A673 (cell line): ENCODE measurements around the gene SCGB1A1. TPM values are rescaled to one million over a fixed set of nuclear protein-coding genes. Genes with fewer than 3 reads are reported as not detected.

Experiments used
- BruUV-seq: library from RNA; stranded (reverse); fragments of 400-500 nt; replicated peaks from 2 replicates; lab custom pipeline; 2021; lab: Mats Ljungman, UMichigan
- CTCF ChIA-PET: fragments of 300-600 bp; sonication (Branson Sonifier 250); formaldehyde crosslinking; loops from one replicate; lab custom pipeline; 2022; ENCODE audit warnings: antibody characterized with exemption; lab: Charles Lee
- POLR2A ChIA-PET: fragments of 300-600 bp; sonication (Branson Sonifier 250); formaldehyde crosslinking; loops from one replicate; lab custom pipeline; 2022; ENCODE audit warnings: antibody characterized with exemption; ENCODE audit not compliant: low non-redundant PET; lab: Charles Lee
- DNase-seq: peaks from one replicate; pipeline ENCODE4 v3.0.0-alpha.2; 2015; ENCODE audit warnings: low spot score
- H3K27ac ChIP-seq: fragments of 200-600 bp; sonication (generic); 2 replicates; pipeline ENCODE4 v1.5.1; 2016; ENCODE audit warnings: mixed run types, low read depth, mild to moderate bottlenecking, mixed read lengths, antibody characterized with exemption, low read length; ENCODE audit not compliant: poor library complexity, severe bottlenecking
- H3K27me3 ChIP-seq: fragments of 200-600 bp; sonication (generic); replicated peaks from 2 replicates; pipeline ENCODE4 v1.6.1; 2017; ENCODE audit warnings: mixed run types, low read depth, mild to moderate bottlenecking, mixed read lengths, antibody characterized with exemption, low read length; ENCODE audit not compliant: insufficient read depth, poor library complexity
- H3K36me3 ChIP-seq: fragments of 200-600 bp; sonication (generic); 2 replicates; pipeline ENCODE4 v1.6.1; 2016; ENCODE audit warnings: mixed run types, mild to moderate bottlenecking, mixed read lengths, antibody characterized with exemption, low read length; ENCODE audit not compliant: insufficient read depth, poor library complexity, severe bottlenecking
- H3K4me1 ChIP-seq: fragments of 200-600 bp; sonication (generic); 2 replicates; pipeline ENCODE4 v1.6.1; 2017; ENCODE audit warnings: mixed run types, mild to moderate bottlenecking, mixed read lengths, antibody characterized with exemption, low read length; ENCODE audit not compliant: insufficient read depth, poor library complexity, severe bottlenecking
- H3K4me3 ChIP-seq: fragments of 200-600 bp; sonication (generic); 2 replicates; pipeline ENCODE4 v1.5.1; 2016; ENCODE audit warnings: low read depth, mixed run types, mild to moderate bottlenecking, mixed read lengths, low read length; ENCODE audit not compliant: poor library complexity, severe bottlenecking
- H3K9me3 ChIP-seq: fragments of 200-600 bp; sonication (generic); 2 replicates; pipeline ENCODE4 v1.6.1; 2016; ENCODE audit warnings: mixed run types, low read depth, mild to moderate bottlenecking, mixed read lengths, antibody characterized with exemption, low read length; ENCODE audit not compliant: poor library complexity, severe bottlenecking
- EZH2 ChIP-seq: fragments of 200-600 bp; sonication (generic); IDR thresholded peaks from 2 replicates; pipeline ENCODE4 v1.6.1; 2017; ENCODE audit warnings: borderline replicate concordance, low read depth, mild to moderate bottlenecking, mixed read lengths, antibody characterized with exemption, low read length; ENCODE audit not compliant: poor library complexity, severe bottlenecking
- intact Hi-C: fragments of 100-400 bp; cut with micrococcal nuclease; formaldehyde crosslinking; loops from one replicate; pipeline ENCODE4 v1.10.0; 2022; ENCODE audit not compliant: unreplicated experiment
- total RNA-seq: library from RNA; stranded (reverse); gene quantifications from 2 replicates; pipeline ENCODE4 v1.2.3, GENCODE V29; 2021
- TF ChIP-seq, protein P1 (sequence below): fragments of 300-800, 200-600 bp; sonication (generic); conservative IDR thresholded peaks from 2 replicates; pipeline ENCODE4 v1.5.1; 2017; ENCODE audit warnings: low read depth, mild to moderate bottlenecking, antibody characterized with exemption, low read length, moderate library complexity, mixed read lengths

Gene SCGB1A1
- total RNA-seq, 1 experiment from 2014 or later = not detected

DNA sequence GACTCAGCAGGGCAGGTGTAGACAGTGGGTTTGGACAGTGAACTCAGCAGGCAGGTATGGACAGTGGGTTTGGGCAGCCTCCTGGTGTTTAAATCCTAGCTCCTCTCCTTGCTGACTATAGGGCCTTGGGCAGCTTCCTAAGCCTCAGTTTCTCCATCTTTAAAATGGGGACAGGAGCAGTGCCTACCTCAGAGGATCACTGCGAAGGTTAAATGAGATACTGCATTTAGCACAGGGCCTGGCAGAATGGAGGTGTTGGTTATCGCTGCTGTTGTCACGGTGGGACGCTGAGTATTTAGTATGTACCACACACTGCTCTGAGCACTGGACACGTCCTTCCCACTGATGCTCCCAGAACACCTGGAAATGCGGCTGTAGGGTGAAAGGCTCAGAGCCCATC is 14.4 kb upstream of the SCGB1A1 start:
- H3K9me3 ChIP-seq = no peaks in the 10 kb centered on the region
- H3K4me3 ChIP-seq = no peak overlapping the region
- H3K27ac ChIP-seq = no peak overlapping the region
- no peaks in the 10 kb centered on the region for H3K4me1 ChIP-seq
- intact Hi-C loops = no loop called here
- TF ChIP-seq, protein P1, sequence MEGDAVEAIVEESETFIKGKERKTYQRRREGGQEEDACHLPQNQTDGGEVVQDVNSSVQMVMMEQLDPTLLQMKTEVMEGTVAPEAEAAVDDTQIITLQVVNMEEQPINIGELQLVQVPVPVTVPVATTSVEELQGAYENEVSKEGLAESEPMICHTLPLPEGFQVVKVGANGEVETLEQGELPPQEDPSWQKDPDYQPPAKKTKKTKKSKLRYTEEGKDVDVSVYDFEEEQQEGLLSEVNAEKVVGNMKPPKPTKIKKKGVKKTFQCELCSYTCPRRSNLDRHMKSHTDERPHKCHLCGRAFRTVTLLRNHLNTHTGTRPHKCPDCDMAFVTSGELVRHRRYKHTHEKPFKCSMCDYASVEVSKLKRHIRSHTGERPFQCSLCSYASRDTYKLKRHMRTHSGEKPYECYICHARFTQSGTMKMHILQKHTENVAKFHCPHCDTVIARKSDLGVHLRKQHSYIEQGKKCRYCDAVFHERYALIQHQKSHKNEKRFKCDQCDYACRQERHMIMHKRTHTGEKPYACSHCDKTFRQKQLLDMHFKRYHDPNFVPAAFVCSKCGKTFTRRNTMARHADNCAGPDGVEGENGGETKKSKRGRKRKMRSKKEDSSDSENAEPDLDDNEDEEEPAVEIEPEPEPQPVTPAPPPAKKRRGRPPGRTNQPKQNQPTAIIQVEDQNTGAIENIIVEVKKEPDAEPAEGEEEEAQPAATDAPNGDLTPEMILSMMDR = no peak
- no peak for TF ChIP-seq EZH2
- no peaks in the 10 kb centered on the region for H3K27me3 ChIP-seq
- POLR2A ChIA-PET = no interaction called here
- no TSS peak for BruUV-seq
- CTCF ChIA-PET = no interaction called here
- DNase-seq = no peak
- no peaks in the 10 kb centered on the region for H3K36me3 ChIP-seq

- no peak for TF ChIP-seq EZH2
- TF ChIP-seq, protein P1 = no peak
- no peaks in the 10 kb centered on the region for H3K27me3 ChIP-seq
- DNase-seq = no peak
- no peaks in the 10 kb centered on the region for H3K36me3 ChIP-seq
- CTCF ChIA-PET = no interaction called here
- no TSS peak for BruUV-seq
- no peaks in the 10 kb centered on the region for H3K4me1 ChIP-seq
- no peak overlapping the region for H3K27ac ChIP-seq
- H3K4me3 ChIP-seq = no peak overlapping the region
- no peaks in the 10 kb centered on the region for H3K9me3 ChIP-seq
- POLR2A ChIA-PET = no interaction called here
- intact Hi-C loops = no loop called here
These were observed 13.9 kb upstream of the SCGB1A1 start for GRCh38 chr11:62404901-62405300.

- CTCF ChIA-PET = interaction anchor here (0.9 to 1.4 kb wide), 2 partner anchors 11 to 19 kb away, joined by 4 to 10 read pairs; no protein-coding TSS in a partner anchor
These were observed 12.8 kb upstream of the SCGB1A1 start for GRCh38 chr11:62406034-62406433.

More at GRCh38 chr11:62406034-62406433, 12.8 kb upstream of the SCGB1A1 start:
- H3K27me3 ChIP-seq = no peaks in the 10 kb centered on the region
- POLR2A ChIA-PET = interaction anchor here (0.6 kb wide), 1 partner anchor 30 kb away, joined by 4 read pairs; no protein-coding TSS in a partner anchor
- intact Hi-C loops = no loop called here
- no peaks in the 10 kb centered on the region for H3K4me1 ChIP-seq
- no peak overlapping the region for H3K4me3 ChIP-seq
- no peaks in the 10 kb centered on the region for H3K36me3 ChIP-seq
- no peaks in the 10 kb centered on the region for H3K9me3 ChIP-seq
- DNase-seq = no peak
- TF ChIP-seq EZH2 = no peak
- TF ChIP-seq, protein P1 = no peak
- no TSS peak for BruUV-seq
- H3K27ac ChIP-seq = no peak overlapping the region
